HG03457 (cell line): ENCODE measurements around the gene CEP97.
A peak's percentile ranks its signal among the peaks of the same experiment; 100 is the strongest.
"Not testable (repeated sequence)": the region's sequence is repeated elsewhere in the genome, so short reads cannot be mapped to it uniquely, and the experiment has no call there.

Source experiments
- ATAC-seq: cut with Tn5 transposase; IDR thresholded peaks from one replicate; pipeline ENCODE4 v1.9.1; 2021; ENCODE audit warnings: moderate number of reproducible peaks; ENCODE audit not compliant: unreplicated experiment

CEP97 gene

GRCh38 chr3:101701696-101702634 is 22.4 kb upstream of the CEP97 start:
- no peak for ATAC-seq

- no peak for ATAC-seq
Observed at GRCh38 chr3:101702726-101703125, 21.7 kb upstream of the CEP97 start.

DNA sequence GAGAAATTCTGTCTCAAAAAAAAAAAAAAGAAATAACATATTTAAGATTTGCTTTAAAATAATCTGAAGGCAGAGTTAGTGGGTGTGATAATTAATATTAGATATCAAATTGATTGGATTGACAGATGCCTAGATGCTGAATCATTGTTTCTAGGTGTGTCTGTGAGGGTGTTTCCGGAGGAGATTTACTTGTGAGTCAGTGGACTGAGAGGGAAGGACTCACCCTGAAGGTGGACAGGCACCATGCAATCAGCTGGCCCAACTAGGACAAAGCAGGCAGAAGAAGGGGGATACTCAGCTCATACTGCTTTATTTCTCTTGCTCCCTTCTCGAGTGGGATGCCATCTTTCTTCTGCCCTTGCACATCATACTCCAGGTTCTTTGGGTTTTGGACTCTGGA is 21.2 kb upstream of the CEP97 start:
- ATAC-seq: no peak

DNA sequence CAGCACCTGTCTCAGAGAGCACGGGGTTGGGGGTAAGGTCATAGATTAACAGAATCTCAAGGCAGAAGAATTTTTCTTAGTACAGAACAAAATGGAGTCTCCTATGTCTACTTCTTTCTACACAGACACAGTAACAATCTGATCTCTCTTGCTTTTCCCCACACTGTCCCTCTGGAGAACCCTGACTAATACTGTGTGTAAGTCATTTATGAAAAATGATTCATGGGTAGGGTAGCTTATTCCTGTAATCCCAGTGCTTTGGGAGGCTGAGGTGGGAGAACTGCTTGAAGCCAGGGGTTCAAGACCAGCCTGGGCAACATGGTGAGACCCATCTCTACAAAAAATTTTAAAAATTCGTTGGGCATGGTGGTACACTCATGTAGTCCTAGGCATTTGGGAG is 19.8 kb upstream of the CEP97 start:
- not testable (repeated sequence) for ATAC-seq

DNA sequence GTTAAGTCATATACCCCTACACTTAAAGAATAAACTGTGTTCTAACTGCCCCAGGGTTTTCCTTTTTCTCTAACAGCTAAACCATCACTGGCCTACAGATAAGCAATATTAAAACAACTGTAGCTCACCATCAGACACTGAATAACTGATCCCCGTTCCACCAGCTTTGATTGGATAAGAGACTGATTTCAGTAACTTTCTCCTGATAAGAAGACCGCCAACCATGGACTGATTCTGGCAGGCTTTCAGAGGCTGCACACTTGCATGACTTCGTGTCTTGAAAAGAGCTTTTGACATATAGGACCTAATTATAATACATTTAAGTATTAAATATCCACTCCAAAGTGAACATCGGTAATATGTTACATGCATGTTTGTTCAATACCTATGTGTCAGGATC is 15.3 kb upstream of the CEP97 start:
- no peak for ATAC-seq

GRCh38 chr3:101718455-101718854 is 6.0 kb upstream of the CEP97 start:
- ATAC-seq: no peak

- no peak for ATAC-seq
Observed at GRCh38 chr3:101719604-101720185, 4.7 kb upstream of the CEP97 start.

DNA sequence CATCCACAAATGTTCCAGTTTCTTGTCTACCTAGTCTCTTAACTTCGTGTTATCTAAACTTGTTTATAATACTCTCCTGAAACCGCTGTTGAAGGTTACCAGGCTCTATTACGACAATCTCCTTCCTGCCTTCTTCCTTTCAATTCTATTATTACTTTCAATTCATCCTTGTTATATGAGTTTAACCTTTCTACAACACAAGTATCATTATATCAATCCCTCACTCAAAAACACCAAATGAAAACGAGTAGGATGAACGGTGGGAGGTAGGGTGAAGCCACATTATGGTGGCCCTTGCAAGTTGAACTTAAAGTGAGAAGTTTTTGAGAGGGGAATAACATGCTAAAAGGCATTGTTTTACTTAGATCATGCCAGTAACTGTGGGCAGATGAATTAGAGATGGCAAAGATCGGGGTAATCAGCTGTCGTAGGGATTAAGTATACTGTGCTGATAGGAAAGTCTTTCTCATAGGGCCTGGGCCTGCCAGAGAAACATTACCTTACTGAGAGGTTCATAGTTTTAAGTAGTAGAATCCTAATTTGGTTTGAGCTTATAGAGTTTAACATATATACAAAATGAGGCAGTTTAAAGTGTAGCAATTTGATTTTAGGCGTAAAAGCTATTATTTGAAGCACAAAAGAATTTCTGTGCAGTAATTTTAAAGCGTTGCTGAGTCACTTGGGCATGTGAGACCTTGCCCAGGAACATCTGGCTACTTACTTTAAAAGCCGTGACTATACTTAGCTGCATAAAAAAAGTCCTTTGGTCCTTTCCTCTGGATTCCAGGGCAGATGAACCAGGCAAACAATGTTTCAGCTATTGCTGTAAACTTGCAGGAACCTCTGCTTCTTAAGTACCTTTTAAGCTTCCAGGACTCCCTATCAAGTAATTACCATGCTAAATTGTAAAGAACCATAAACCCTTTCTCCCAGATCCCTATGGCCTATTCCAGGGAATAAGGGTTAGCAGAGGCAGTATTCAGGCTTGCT is 3.3 kb upstream of the CEP97 start:
- no peak for ATAC-seq

- ATAC-seq: peak; percentile 38
Observed at GRCh38 chr3:101722394-101723173, 1.8 kb upstream of the CEP97 start.

DNA sequence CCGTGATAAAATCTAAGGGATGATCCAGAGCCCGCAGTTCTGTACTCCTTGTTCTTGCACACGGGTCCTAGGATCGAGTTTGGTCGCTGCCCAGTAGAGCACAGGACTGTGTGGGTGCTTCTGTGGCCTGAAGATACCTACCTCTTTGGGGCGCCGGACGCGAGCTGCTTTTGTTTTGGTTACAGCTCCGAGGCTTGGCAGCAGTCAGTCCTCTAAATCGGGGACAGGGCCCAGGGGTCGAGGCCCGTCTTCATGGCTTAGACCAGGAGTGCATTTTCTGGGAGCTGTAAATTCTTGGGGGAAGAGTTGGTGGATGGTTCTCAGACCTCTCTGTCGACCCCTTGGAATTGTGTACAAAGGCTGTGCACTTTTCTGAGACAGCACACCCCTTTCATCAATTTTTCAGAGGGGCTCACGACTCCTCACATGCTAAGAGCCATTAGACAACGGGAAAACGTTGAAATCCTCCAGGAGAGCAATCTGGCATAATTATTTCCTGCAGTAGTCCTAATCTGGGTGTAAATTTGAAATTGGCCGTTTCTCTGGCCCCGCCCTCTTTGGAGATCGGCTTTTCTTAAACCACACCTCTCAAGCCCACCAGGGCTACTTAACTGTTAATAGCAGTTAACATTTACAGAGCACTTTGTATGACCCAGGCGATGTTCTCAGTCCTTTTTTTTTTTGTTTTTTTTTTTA is 928 bp downstream of the CEP97 start:
- peak; percentile 13 for ATAC-seq

GRCh38 chr3:101725890-101726275 is 1.5 kb downstream of the CEP97 start:
- no peak for ATAC-seq

DNA sequence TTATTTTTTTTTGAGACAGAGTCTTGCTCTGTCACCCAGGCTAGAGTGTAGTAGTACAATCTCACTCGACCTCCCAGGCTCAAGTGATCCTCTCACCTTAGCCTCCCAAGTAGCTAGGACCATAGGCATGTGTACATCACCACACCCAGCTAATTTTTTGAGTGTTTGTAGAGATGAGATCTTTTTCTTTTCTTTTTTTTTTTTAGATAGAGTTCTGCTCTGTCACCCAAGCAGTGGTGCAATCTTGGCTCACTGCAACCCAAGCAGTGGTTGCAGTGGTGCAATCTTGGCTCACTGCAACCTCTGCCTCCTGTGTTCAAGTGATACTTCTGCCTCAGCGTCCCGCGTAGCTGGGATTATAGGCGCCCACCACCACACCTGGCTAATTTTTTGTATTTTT is 5.2 kb downstream of the CEP97 start:
- ATAC-seq: no peak

- no peak for ATAC-seq
Observed at GRCh38 chr3:101730839-101731238, 6.4 kb downstream of the CEP97 start.

GRCh38 chr3:101732240-101732641 is 7.8 kb downstream of the CEP97 start:
- no peak for ATAC-seq

DNA sequence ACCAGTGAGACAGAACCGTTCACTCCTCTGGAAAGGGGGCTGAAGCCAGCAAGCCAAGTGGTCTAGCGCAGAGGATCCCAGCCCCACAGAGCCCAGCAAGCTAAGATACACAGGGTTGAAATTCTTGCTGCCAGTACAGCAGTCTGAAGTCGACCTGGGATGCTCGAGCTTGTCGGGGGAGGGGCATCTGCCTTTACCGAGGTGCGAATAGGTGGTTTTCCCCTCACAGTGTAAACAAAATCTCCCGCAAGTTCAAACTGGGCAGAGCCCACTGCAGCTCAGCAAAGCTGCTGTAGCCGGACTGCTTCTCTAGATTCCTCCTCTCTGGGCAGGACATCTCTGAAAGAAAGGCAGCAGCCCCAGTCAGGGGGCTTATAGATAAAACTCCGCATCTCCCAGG is 11.4 kb downstream of the CEP97 start:
- ATAC-seq: no peak

DNA sequence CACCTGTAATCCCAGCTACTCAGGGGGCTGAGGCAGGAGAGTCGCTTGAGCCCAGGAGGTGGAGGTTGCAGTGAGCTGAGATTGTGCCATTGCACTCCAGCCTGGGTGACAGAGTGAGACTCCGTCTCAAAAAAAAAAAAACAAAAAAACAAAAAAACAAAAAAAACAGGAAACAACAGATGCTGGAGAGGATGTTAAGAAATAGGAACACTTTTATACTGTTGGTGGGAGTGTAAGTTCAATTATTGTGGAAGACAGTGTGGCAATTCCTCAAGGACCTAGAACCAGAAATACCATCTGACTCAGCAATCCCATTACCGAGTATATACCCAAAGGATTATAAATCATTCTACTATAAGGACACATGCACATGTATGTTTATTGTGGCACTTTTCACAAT is 17.5 kb downstream of the CEP97 start:
- ATAC-seq: not testable (repeated sequence)

- ATAC-seq: no peak
Observed at GRCh38 chr3:101744811-101745210, 20.4 kb downstream of the CEP97 start.

GRCh38 chr3:101745934-101746333 is 21.5 kb downstream of the CEP97 start:
- not testable (repeated sequence) for ATAC-seq

DNA sequence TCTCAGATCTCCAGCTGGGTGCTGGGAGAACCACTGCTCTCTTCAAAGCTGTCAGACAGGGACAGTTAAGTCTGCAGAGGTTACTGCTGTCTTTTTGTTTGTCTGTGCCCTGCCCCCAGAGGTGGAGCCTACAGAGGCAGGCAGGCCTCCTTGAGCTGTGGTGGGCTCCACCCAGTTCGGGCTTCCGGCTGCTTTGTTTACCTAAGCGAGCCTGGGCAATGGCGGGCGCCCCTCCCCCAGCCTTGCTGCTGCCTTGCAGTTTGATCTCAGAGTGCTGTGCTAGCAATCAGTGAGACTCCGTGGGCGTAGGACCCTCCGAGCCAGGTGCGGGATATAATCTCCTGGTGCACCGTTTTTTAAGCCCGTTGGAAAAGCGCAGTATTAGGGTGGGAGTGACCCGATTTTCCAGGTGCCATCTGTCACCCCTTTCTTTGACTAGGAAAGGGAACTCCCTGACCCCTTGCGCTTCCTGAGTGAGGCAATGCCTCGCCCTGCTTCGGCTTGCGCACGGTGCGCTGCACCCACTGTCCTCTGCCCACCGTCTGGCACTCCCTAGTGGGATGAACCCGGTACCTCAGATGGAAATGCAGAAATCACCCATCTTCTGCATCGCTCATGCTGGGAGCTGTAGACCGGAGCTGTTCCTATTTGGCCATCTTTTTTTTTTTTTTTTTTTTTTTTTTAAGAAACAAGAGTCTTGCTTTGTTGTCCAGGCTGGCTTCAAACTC is 29.1 kb downstream of the CEP97 start:
- not testable (repeated sequence) for ATAC-seq
